Breast epithelium (tissue), 4 donors: Measurements from ENCODE around the gene PCP2. TPM values are rescaled to one million over a fixed set of nuclear protein-coding genes. Genes with fewer than 3 reads are reported as not detected.
A peak's percentile ranks its signal among the peaks of the same experiment; 100 is the strongest.

Experiments used
- DNase-seq, 2 donors: peaks; one replicate each; pipeline ENCODE4 v3.0.0-alpha.2; 2019; ENCODE audit warnings: low spot score in 2 of 2
- H3K27ac ChIP-seq, 2 donors: fragments of 200-600 bp; sonication (generic) in 1 of 2; one replicate each; pipeline ENCODE4 v1.5.1; 2016 to 2019; ENCODE audit warnings: mild to moderate bottlenecking in 1 of 2
- H3K27me3 ChIP-seq, 2 donors: fragments of 200-600 bp; sonication (generic) in 1 of 2; one replicate each; pipeline versions ENCODE4 v1.5.1 to v1.6.0; 2017 to 2019; ENCODE audit warnings: control low read depth in 1 of 2, mild to moderate bottlenecking in 1 of 2
- H3K36me3 ChIP-seq: fragments of 200-600 bp; one replicate; pipeline ENCODE4 v1.5.1; 2019
- H3K4me1 ChIP-seq, 2 donors: fragments of 200-600 bp; sonication (generic); one replicate each; pipeline ENCODE4 v1.5.1; 2016 to 2019; ENCODE audit warnings: control low read depth in 1 of 2
- H3K4me3 ChIP-seq, 3 donors: fragments of 200-600 bp; sonication (generic); 1 replicate in 2 of 3; 2 replicates in 1 of 3; pipeline ENCODE4 v1.5.1; 2016 to 2019; ENCODE audit warnings: mild to moderate bottlenecking in 3 of 3, moderate library complexity in 2 of 3
- H3K9me3 ChIP-seq, 2 donors: fragments of 200-600 bp; sonication (generic) in 1 of 2; one replicate each; pipeline ENCODE4 v1.5.1; 2016 to 2019; ENCODE audit warnings: control low read depth in 1 of 2
- POLR2A ChIP-seq: fragments of 450-650 bp; IDR thresholded peaks from one replicate; pipeline ENCODE4 v1.6.1; 2016; ENCODE audit warnings: antibody characterized with exemption, mild to moderate bottlenecking, moderate library complexity
- POLR2AphosphoS5 ChIP-seq, 3 donors: sonication (generic); formaldehyde crosslinking; IDR thresholded peaks; one replicate each; pipeline ENCODE4 v1.6.1; 2017; ENCODE audit warnings: antibody characterized with exemption in 3 of 3
- intact Hi-C: fragments of 100-400 bp; cut with DNase I; formaldehyde crosslinking; loops from one replicate; pipeline ENCODE4 v1.15.1; 2023; ENCODE audit warnings: low total_unique reads
- total RNA-seq, 3 donors: library from RNA; depleted of rRNA; stranded (reverse); fragments of >200 nt; gene quantifications; one replicate each; pipeline ENCODE4 v1.1.0, GENCODE V29; 2016
- TF ChIP-seq, protein P1 (sequence below), 3 donors: fragments of 450-650 bp; IDR thresholded peaks; one replicate each; pipeline ENCODE4 v1.5.1; 2016 to 2017; ENCODE audit warnings: antibody characterized with exemption in 3 of 3, mild to moderate bottlenecking in 3 of 3, moderate library complexity in 3 of 3

PCP2 gene
- total RNA-seq, 3 donors from 2014 or later: 4.9 to 6.7 TPM; not detected in 1

DNA sequence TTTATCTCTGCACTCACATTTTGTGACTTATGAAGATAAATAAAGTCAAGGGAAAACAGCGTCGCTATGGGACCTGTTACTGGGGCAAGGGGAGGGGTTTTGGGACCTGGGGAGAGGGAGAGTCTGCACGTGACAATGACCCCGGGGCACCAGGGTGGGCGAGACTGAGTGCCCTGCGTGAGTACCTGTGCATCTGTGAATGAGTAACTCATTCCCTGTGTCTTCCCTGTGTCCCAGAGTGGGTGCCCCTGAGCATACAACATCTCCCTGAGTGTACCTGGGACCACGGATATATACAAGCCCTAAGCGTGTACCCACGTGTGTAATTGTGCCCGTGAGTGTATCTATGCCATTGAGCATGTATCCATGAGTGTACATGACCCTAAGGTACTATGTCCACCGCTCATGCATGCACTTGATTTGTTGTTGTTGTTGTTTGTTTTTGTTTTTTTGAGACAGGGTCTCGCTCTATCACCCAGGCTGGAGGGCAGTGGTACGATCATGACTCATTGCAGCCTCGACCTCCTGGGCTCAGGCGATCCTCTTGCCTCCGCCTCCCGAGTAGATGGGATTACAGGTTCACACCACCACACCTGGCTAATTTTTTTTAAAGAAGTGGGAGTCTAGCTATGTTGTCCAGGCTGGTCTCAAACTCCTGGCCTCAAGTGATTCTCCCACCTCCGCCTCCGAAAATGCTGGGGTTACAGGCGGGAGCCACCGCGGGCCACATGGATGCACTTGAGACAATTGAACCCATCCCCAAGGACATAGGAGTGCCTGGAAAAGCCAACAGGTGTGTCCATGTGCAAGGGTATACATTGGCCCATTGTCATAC is 46.5 kb upstream of the PCP2 start:
- peaks cover 0 to 38% of the 10 kb centered on the region in 2 donors for H3K27me3 ChIP-seq
- H3K4me1 ChIP-seq: peaks cover 0 to 3% of the 10 kb centered on the region in 2 donors
- intact Hi-C loops: loop anchor here (10.0 kb wide), 1 partner anchor 115 kb away; no protein-coding TSS in a partner anchor
- no peaks in the 10 kb centered on the region for H3K9me3 ChIP-seq
- no peaks in the 10 kb centered on the region for H3K36me3 ChIP-seq
- no peak for DNase-seq
- no peak for TF ChIP-seq POLR2A
- peak overlapping the region; percentile 96 to 100 (median 97) for H3K4me3 ChIP-seq
- no peak overlapping the region for H3K27ac ChIP-seq

DNA sequence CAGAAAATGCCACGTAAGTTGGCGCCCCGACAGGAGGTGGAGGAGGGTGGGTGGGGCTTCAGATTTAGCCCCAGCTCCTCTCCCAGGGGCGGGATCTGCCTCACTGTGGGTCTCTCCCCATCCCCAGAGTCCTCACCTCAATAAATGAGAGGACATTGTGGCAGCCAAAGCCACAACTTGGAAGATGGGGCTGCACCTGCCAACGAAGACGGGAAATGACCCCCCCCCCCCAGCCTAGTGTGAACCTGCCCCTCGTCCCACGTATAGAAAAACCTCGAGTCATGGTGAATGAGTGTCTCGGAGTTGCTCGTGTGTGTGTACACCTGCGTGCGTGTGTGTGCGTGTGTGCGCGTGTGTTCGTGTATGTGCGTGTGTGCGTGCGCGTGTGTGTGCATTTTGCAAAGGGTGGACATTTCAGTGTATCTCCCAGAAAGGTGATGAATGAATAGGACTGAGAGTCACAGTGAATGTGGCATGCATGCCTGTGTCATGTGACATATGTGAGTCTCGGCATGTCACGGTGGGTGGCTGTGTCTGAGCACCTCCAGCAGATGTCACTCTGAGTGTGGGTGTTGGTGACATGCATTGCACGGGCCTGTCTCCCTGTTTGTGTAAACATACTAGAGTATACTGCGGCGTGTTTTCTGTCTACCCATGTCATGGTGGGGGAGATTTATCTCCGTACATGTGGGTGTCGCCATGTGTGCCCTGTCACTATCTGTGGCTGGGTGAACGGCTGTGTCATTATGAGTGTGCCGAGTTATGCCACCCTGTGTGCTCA is 45.6 kb upstream of the PCP2 start:
- no peak overlapping the region for H3K4me3 ChIP-seq
- peaks cover 0 to 3% of the 10 kb centered on the region in 2 donors for H3K4me1 ChIP-seq
- H3K27ac ChIP-seq: no peak overlapping the region
- no peaks in the 10 kb centered on the region for H3K9me3 ChIP-seq
- no peak for TF ChIP-seq POLR2A
- no peak for TF ChIP-seq POLR2AphosphoS5 (IDR thresholded peaks at IDR 0.05)
- no peaks in the 10 kb centered on the region for H3K36me3 ChIP-seq
- intact Hi-C loops: loop anchor here (10.0 kb wide), 1 partner anchor 114 kb away; no protein-coding TSS in a partner anchor
- no peak for DNase-seq
- H3K27me3 ChIP-seq: peaks cover 0 to 38% of the 10 kb centered on the region in 2 donors

DNA sequence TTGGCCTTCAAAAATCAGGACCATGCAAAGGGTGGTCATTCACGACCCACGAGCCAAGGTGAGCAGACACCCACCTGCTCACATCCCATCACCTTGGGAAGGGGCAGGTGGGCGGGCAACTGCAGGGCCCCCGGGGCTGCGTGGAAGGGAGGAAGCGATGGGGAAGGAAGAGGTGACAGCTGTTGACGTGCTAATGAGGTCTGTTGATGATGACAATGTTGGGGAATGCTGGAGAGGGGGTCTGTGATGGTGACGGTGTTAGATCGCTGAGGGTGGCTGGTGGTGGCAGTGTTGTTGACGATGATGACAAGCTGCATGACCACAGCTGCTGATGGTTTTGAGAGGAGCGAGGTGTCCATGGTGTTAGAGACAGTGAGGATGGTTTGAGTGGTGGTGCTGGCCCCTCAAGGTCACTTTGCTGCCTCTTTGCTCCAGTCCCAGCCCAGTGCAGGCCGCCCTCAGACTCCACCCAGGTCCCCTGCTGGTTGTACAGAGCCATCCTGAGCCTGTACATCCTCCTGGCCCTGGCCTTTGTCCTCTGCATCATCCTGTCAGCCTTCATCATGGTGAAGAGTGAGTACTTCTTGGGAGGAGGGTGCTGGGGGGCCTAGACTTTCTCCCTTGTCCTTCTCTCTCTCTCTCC is 44.3 kb upstream of the PCP2 start:
- Histone ChIP-seq H3K4me1 (peaks cover 0 to 3% of the 10 kb centered on the region in 2 donors), H3K36me3 (no peaks in the 10 kb centered on the region), H3K27ac (no peak overlapping the region), H3K9me3 (no peaks in the 10 kb centered on the region), H3K27me3 (peaks cover 0 to 38% of the 10 kb centered on the region in 2 donors), H3K4me3 (no peak overlapping the region)
- TF ChIP-seq POLR2AphosphoS5 (IDR thresholded peaks at IDR 0.05) (no peak), POLR2A (no peak)
- TF ChIP-seq, protein P1, sequence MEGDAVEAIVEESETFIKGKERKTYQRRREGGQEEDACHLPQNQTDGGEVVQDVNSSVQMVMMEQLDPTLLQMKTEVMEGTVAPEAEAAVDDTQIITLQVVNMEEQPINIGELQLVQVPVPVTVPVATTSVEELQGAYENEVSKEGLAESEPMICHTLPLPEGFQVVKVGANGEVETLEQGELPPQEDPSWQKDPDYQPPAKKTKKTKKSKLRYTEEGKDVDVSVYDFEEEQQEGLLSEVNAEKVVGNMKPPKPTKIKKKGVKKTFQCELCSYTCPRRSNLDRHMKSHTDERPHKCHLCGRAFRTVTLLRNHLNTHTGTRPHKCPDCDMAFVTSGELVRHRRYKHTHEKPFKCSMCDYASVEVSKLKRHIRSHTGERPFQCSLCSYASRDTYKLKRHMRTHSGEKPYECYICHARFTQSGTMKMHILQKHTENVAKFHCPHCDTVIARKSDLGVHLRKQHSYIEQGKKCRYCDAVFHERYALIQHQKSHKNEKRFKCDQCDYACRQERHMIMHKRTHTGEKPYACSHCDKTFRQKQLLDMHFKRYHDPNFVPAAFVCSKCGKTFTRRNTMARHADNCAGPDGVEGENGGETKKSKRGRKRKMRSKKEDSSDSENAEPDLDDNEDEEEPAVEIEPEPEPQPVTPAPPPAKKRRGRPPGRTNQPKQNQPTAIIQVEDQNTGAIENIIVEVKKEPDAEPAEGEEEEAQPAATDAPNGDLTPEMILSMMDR (IDR thresholded peaks at IDR 0.05): no peak
- intact Hi-C loops: loop anchor here (10.0 kb wide), 1 partner anchor 113 kb away; no protein-coding TSS in a partner anchor
- DNase-seq: no peak

DNA sequence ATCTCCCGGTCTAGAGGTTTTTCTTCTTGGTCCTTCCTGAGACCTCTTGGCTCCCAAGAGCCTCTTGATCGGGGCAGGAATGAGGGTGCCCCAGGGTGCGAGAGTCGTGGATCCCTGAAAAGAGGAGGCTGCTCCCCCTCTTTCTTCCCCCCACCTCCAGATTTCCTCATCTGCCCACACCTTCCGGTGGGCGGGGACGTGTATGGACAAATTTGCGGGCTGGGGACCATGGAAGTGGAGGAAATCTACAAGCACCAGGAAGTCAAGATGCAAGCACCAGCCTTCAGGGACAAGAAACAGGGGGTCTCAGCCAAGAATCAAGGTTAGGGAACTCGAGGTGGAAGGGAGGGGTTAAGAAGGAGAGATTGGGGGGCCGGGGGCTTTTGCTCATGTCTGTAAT is 43.3 kb upstream of the PCP2 start, which contains the start of gene MCEMP1:
MCEMP1 (plus strand) TSS at position 237 of the 400 bp plus-strand sequence; CDS start at position 268, 31 bp downstream.
- Histone ChIP-seq H3K27me3 (peaks cover 0 to 43% of the 10 kb centered on the region in 2 donors), H3K36me3 (no peaks in the 10 kb centered on the region), H3K9me3 (no peaks in the 10 kb centered on the region), H3K27ac (no peak within 1 kb of the TSS), H3K4me3 (no peak within 1 kb of the TSS), H3K4me1 (peaks cover 0 to 3% of the 10 kb centered on the region in 2 donors)
- no peak for DNase-seq
- no peak for TF ChIP-seq POLR2AphosphoS5 (IDR thresholded peaks at IDR 0.05)
- TF ChIP-seq, protein P1 (IDR thresholded peaks at IDR 0.05): no peak
- no peak for TF ChIP-seq POLR2A
- intact Hi-C loops: loop anchor here (10.0 kb wide), 1 partner anchor 112 kb away; no protein-coding TSS in a partner anchor

DNA sequence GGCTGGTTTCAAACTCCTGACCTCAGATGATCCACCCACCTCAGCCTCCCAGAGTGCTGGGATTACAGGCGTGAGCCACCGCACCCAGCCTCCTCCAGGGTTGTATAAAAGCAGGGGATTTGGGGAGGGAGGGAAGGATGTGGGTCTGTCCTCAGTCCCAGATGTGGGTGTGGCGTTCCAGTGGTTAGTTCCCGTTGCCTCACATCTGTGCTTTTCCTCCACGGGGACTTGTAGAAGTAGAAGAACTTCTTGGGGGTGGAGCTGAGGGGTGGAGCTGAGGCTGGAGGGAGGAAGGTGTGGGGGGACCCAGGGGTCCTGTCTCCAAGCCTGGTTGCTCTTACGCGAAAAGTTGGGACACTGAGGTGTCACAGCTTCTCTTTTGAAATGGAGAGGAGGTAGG is 42.9 kb upstream of the PCP2 start:
- DNase-seq: no peak
- peaks cover 0 to 48% of the 10 kb centered on the region in 2 donors for H3K27me3 ChIP-seq
- H3K9me3 ChIP-seq: no peaks in the 10 kb centered on the region
- TF ChIP-seq, protein P1 (IDR thresholded peaks at IDR 0.05): no peak
- TF ChIP-seq POLR2A: no peak
- TF ChIP-seq POLR2AphosphoS5 (IDR thresholded peaks at IDR 0.05): no peak
- H3K27ac ChIP-seq: no peak overlapping the region
- intact Hi-C loops: loop anchor here (10.0 kb wide), 1 partner anchor 112 kb away; no protein-coding TSS in a partner anchor
- no peaks in the 10 kb centered on the region for H3K36me3 ChIP-seq
- no peak overlapping the region for H3K4me3 ChIP-seq
- peaks cover 0 to 3% of the 10 kb centered on the region in 2 donors for H3K4me1 ChIP-seq
